Naive thymus-derived CD8-positive, alpha-beta T cell (primary cell): ENCODE results near the gene ADRA1B. TPM values are rescaled to one million over a fixed set of nuclear protein-coding genes. Genes with fewer than 3 reads are reported as not detected.

Experiments
- ATAC-seq, 2 donors: fragments of 150-1000 bp; cut with Tn5 transposase in 1 of 2; sonication (Bioruptor Pico), chemical (Tn5 transposase) in 1 of 2; 1 replicate in 1 of 2; 2 replicates in 1 of 2; pipeline ENCODE4 v1.10.0; 2021; ENCODE audit warnings: mild to moderate bottlenecking in 2 of 2, moderate library complexity in 2 of 2
- POLR2A ChIA-PET: fragments of 350-600 bp; sonication (Branson Sonifier 250); formaldehyde crosslinking; loops from one replicate; lab custom pipeline; 2021; ENCODE audit warnings: antibody characterized with exemption; lab: Charles Lee
- DNase-seq, 10 donors: peaks; one replicate each; pipeline versions ENCODE4 v3.0.0 to v3.0.0-alpha.2; 2020 to 2022
- H3K27ac Mint-ChIP-seq, 10 donors: one replicate each; pipeline ENCODE4 v1.8.0; 2020 to 2022; ENCODE audit warnings: mild to moderate bottlenecking in 10 of 10, mixed read lengths in 10 of 10, moderate library complexity in 4 of 10, inconsistent platforms in 1 of 10
- H3K27me3 Mint-ChIP-seq, 5 donors: one replicate each; pipeline ENCODE4 v1.8.0; 2021 to 2022; ENCODE audit warnings: mixed read lengths in 5 of 5
- H3K36me3 Mint-ChIP-seq, 3 donors: one replicate each; pipeline ENCODE4 v1.8.0; 2020 to 2022; ENCODE audit warnings: mixed read lengths in 3 of 3, mild to moderate bottlenecking in 2 of 3, inconsistent platforms in 1 of 3
- H3K4me1 Mint-ChIP-seq, 4 donors: one replicate each; pipeline ENCODE4 v1.8.0; 2021 to 2022; ENCODE audit warnings: mixed read lengths in 4 of 4
- H3K4me3 Mint-ChIP-seq, 10 donors: one replicate each; pipeline ENCODE4 v1.8.0; 2020 to 2022; ENCODE audit warnings: mild to moderate bottlenecking in 10 of 10, mixed read lengths in 10 of 10, moderate library complexity in 6 of 10, inconsistent platforms in 1 of 10
- H3K9me3 Mint-ChIP-seq, 9 donors: one replicate each; pipeline ENCODE4 v1.8.0; 2020 to 2022; ENCODE audit warnings: mixed read lengths in 9 of 9, mild to moderate bottlenecking in 3 of 9, inconsistent platforms in 1 of 9, moderate library complexity in 1 of 9
- polyA plus RNA-seq, 3 donors: library from polyadenylated mRNA; unstranded; fragments of 300-500 nt; fragmentation: Illumina TruSeq; gene quantifications; one replicate each; pipeline ENCODE4 v1.2.3, GENCODE V29; 2021
- total RNA-seq, 8 experiments: library from RNA in 2 of 8; stranded (reverse) in 2 of 8; gene quantifications; one replicate each; pipeline ENCODE4 v1.2.3 and lab custom pipeline; 2021 to 2026

The ADRA1B gene
- total and polyA plus RNA-seq, 5 experiments from 2014 or later, result not detected

DNA sequence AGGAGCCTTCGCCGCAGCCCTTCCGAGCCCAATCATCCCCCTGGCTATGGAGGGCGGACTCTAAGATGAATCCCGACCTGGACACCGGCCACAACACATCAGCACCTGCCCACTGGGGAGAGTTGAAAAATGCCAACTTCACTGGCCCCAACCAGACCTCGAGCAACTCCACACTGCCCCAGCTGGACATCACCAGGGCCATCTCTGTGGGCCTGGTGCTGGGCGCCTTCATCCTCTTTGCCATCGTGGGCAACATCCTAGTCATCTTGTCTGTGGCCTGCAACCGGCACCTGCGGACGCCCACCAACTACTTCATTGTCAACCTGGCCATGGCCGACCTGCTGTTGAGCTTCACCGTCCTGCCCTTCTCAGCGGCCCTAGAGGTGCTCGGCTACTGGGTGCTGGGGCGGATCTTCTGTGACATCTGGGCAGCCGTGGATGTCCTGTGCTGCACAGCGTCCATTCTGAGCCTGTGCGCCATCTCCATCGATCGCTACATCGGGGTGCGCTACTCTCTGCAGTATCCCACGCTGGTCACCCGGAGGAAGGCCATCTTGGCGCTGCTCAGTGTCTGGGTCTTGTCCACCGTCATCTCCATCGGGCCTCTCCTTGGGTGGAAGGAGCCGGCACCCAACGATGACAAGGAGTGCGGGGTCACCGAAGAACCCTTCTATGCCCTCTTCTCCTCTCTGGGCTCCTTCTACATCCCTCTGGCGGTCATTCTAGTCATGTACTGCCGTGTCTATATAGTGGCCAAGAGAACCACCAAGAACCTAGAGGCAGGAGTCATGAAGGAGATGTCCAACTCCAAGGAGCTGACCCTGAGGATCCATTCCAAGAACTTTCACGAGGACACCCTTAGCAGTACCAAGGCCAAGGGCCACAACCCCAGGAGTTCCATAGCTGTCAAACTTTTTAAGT lies 819 bp downstream of the ADRA1B start:
- DNase-seq (no peak), ATAC-seq (no peak)
- H3K4me1 Mint-ChIP-seq, result peaks cover 2 to 15% (median 11%) of the 10 kb centered on the region in 4 donors
- no peaks in the 10 kb centered on the region for H3K36me3 Mint-ChIP-seq
- H3K4me3 Mint-ChIP-seq, result peak overlapping the region; percentile 39 to 78 (median 70)
- peaks cover 43 to 80% (median 49%) of the 10 kb centered on the region in 5 donors for H3K27me3 Mint-ChIP-seq
- H3K27ac Mint-ChIP-seq, result no peak overlapping the region
- POLR2A ChIA-PET, result no interaction called here
- H3K9me3 Mint-ChIP-seq, result no peaks in the 10 kb centered on the region

DNA sequence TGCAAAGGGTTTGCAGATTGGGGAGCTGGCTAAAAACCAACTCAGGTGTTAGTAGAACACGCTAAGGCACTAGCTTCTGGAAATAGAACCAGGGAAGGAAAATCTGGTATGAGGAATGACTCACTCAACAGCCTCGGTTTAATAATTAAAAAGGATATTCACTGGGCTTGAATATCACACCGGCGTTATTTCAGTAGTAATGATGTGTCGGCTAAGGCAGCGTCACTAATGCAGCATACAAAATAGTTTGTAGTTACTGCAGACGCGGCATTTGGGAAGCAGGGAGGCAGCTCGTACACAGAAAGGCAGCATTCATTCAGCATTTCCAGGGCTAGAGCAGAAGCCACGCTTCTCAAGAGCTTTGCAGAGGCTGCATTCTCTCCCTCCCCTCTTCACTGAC lies 1.7 kb downstream of the ADRA1B start:
- peaks cover 39 to 74% (median 49%) of the 10 kb centered on the region in 5 donors for H3K27me3 Mint-ChIP-seq
- no peaks in the 10 kb centered on the region for H3K36me3 Mint-ChIP-seq
- no peak for DNase-seq
- no peak for ATAC-seq
- H3K4me1 Mint-ChIP-seq, result peaks cover 2 to 15% (median 11%) of the 10 kb centered on the region in 4 donors
- POLR2A ChIA-PET, result no interaction called here
- H3K9me3 Mint-ChIP-seq, result no peaks in the 10 kb centered on the region
- H3K4me3 Mint-ChIP-seq, result peak overlapping the region in 2 of 10 donors; percentile 11 to 52
- H3K27ac Mint-ChIP-seq, result no peak overlapping the region

DNA sequence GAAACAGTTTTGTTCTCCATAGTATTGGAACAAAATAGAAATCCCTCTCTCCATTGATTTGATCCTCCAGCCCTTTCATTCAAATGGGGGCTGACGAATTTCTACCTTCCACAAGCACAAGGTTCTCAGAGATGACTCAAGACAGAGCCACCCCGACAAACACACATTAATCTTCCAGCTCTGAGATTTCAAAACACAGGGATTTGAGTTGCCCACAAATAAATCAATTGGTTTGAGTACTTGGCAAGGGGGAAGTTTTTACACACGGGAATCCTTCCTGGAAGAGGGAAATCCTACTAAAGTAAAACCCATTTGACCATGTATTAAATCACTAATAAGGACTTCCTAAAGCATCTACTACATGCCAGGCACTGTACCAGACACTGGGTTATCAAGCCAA lies 5.4 kb downstream of the ADRA1B start:
- H3K27me3 Mint-ChIP-seq, result peaks cover 33 to 45% (median 42%) of the 10 kb centered on the region in 5 donors
- H3K27ac Mint-ChIP-seq, result no peak overlapping the region
- POLR2A ChIA-PET, result interaction anchor here (0.5 kb wide), 1 partner anchor 330 kb away, joined by 3 read pairs; no protein-coding TSS in a partner anchor
- DNase-seq (no peak), ATAC-seq (no peak)
- no peak overlapping the region for H3K4me3 Mint-ChIP-seq
- no peaks in the 10 kb centered on the region for H3K9me3 Mint-ChIP-seq
- H3K4me1 Mint-ChIP-seq, result peaks cover 2 to 8% (median 7%) of the 10 kb centered on the region in 4 donors
- H3K36me3 Mint-ChIP-seq, result no peaks in the 10 kb centered on the region

DNA sequence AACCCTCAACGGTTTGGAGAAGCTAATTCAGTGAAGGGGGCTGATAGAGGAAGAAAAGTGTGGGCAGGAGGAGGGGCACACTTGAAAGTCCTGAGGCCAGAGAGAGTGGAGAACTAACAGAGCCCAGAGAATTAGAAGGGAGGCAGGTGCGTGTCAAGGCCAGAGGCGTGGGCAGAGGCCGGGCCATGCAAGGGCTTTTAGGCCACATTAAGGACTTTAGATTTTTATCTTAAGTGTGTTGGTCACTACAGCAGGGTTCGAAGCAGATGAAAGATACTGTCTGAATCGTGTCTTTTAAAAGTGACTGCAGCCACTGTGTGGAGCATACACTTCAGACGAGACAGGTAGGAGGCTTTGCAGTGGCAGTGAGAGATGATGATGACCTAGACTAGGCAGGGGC lies 6.7 kb downstream of the ADRA1B start:
- no peak overlapping the region for H3K4me3 Mint-ChIP-seq
- H3K4me1 Mint-ChIP-seq, result no peaks in the 10 kb centered on the region
- no peak for DNase-seq
- H3K9me3 Mint-ChIP-seq, result no peaks in the 10 kb centered on the region
- ATAC-seq, result no peak
- H3K27ac Mint-ChIP-seq, result no peak overlapping the region
- POLR2A ChIA-PET, result no interaction called here
- no peaks in the 10 kb centered on the region for H3K36me3 Mint-ChIP-seq
- H3K27me3 Mint-ChIP-seq, result peaks cover 25 to 38% (median 35%) of the 10 kb centered on the region in 5 donors

DNA sequence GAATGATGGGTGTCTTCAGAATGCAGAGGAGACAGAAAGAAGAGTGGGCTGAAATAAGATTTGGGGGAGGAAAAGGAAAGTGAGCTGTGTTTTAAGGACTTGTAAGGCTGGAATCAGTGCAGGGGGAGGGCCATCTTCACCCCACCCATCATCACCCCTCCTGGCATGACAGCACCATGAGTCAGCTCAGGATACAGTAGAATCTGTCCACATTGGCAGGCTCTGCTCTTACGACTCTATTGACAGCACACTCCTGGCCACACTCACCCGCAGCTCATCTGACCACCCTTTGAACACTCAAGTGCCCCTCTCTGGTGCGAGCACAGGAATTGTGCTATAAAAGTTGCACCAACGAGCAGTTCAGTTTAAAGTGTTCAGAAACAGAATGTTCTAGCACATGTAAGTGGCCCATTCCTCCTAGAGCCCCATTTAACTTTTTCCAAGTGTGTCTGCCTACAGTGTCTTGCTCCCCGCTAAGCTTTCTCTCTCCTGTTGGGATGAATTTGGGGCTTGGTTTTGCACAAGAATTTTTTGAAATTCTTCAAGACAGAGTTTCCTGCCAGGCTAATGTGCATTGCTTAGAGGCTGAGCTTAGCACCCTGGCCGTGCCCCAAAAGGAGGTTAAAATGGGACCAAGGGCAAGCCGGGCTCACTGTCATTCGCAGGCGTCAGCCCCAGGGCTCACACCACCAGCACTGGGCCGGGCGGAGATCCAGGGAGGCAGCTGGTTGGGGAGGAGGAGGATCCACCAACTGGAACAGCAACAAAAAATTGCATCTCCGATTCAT lies 12.0 kb downstream of the ADRA1B start:
- Mint-ChIP-seq H3K27me3 (peaks cover 20 to 41% (median 33%) of the 10 kb centered on the region in 5 donors), H3K4me3 (no peak overlapping the region), H3K4me1 (peaks cover 0 to 3% (median 0%) of the 10 kb centered on the region in 4 donors), H3K9me3 (no peaks in the 10 kb centered on the region), H3K27ac (no peak overlapping the region), H3K36me3 (no peaks in the 10 kb centered on the region)
- no peak for DNase-seq
- no peak for ATAC-seq
- POLR2A ChIA-PET, result no interaction called here

DNA sequence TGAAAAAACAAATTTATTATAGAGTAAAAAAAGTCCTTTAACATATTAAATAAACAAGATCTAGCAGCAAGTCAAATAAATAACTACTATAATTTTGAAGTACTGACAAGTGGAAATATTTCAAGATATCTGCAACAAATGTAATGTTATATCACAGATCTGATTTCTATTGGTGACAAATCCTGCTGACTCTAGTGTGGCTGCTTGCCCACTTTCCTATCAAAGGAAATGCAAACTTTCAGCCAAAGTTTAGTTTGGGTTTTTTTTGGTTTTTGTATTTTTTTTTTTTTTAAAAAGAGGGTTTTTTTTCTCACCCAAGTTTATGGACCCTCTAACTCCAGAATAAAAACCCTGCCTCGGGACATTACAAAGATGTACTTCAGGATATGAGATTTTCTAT lies 12.9 kb downstream of the ADRA1B start:
- no peaks in the 10 kb centered on the region for H3K36me3 Mint-ChIP-seq
- peaks cover 20 to 49% (median 36%) of the 10 kb centered on the region in 5 donors for H3K27me3 Mint-ChIP-seq
- H3K9me3 Mint-ChIP-seq, result no peaks in the 10 kb centered on the region
- no peak for DNase-seq
- no peak for ATAC-seq
- POLR2A ChIA-PET, result no interaction called here
- no peak overlapping the region for H3K4me3 Mint-ChIP-seq
- no peak overlapping the region for H3K27ac Mint-ChIP-seq
- H3K4me1 Mint-ChIP-seq, result peaks cover 0 to 7% (median 2%) of the 10 kb centered on the region in 4 donors

DNA sequence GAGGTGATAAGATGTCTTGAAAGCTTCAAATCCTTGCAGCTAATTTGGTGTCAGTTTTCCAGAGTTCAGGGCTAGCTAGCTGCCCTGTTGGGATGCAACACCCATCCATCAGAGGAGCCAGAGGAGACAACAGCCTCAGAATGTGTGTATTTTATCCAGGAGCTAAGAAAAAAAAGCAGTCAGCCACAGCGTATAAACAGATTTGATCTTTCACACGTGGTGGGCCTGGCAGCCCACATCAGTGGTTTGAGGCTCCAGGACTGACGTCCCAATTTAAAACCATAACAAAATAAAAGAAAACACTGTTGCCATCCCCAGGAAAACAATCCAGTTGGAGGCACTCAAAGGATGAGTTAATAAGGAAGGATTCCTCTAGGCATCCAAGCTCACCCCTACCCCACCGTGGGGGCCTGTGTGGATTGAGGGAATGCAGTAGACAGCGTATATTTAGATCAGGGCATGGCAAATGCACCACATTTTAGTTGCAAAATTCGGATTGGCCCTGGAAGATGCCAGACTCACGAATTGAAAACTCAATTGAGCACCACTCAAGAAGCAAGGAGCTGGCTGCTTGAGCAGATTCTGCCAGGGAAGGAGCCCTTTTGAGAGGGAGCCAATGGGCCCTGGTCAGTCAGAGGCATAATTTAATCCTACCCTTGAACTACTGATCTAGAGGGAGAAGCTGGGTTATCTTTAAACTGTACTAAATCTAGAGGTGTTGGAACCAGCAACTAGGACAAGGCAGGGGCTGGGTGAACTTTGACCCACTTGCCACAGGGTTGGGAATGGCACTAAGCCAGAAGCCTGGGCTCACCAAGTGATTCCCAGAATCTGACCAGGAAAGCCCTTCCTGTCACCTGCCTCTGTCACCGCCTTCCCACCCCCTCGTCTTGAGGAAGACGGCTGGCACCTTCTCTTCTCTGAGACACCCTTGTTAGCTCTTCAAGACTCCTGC lies 17.5 kb downstream of the ADRA1B start:
- Mint-ChIP-seq H3K4me3 (no peak overlapping the region), H3K27me3 (peaks cover 7 to 37% (median 20%) of the 10 kb centered on the region in 5 donors), H3K4me1 (peaks cover 0 to 7% (median 2%) of the 10 kb centered on the region in 4 donors), H3K27ac (no peak overlapping the region), H3K9me3 (no peaks in the 10 kb centered on the region), H3K36me3 (no peaks in the 10 kb centered on the region)
- POLR2A ChIA-PET, result no interaction called here
- DNase-seq, result peak in 1 of 10 donors; percentile 38
- no peak for ATAC-seq

DNA sequence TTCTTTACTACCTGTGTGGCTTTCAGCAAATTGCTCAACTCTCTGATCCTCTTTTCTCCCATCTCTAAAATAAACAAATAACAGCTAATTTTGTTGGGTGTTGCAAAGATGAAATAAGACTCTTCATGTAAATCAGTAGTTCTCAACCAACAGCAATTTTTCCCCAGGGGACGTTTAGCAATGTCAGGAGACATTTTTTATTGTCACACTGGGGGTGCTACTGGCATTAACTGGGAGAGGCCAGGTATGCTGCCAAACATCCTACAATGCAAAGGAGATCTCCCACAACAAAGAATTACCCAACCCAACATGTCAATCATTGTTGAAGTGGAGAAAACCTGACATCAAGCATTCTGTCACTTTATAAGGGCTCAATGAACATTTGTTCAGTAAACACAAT lies 19.7 kb downstream of the ADRA1B start:
- no peak overlapping the region for H3K4me3 Mint-ChIP-seq
- H3K36me3 Mint-ChIP-seq, result no peaks in the 10 kb centered on the region
- H3K27ac Mint-ChIP-seq, result no peak overlapping the region

DNA sequence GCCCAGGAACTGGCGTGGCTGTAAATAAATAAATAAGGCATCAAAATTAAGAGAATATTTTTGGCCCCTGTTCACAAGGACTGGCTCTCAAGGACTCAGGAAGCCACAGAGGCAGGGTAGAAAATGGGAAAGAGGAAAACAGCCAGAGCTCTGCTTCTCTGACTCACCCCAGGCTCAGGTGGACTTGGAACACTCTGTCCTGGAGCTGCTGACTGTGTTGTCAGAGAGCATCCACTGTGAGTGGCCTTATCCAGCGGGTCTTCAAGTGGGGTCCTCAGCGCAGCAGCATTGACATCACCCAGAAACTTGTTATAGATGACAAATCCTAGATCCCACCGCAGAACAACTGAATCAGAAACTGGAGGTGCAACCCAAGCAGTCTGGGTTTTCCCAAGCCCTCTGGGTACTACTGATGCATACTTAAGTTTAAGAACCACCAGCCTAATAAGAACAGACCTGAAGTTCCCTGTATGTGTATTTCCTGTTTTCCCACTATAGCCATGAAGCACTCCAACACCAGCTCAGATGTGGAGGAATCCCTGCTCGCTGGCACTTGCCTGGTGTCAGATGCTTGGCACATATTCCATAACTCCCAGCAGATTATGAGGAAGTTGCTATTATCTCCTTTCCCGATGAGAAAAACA lies 20.5 kb downstream of the ADRA1B start:
- Mint-ChIP-seq H3K9me3 (no peaks in the 10 kb centered on the region), H3K4me1 (peaks cover 0 to 7% (median 2%) of the 10 kb centered on the region in 4 donors), H3K36me3 (no peaks in the 10 kb centered on the region), H3K27me3 (peaks cover 8 to 38% (median 15%) of the 10 kb centered on the region in 5 donors), H3K4me3 (no peak overlapping the region), H3K27ac (peak overlapping the region in 1 of 10 donors; percentile 11)
- POLR2A ChIA-PET, result no interaction called here
- no peak for ATAC-seq
- no peak for DNase-seq

More for the DNA sequence above, 19.7 kb downstream of the ADRA1B start:
- Mint-ChIP-seq H3K27me3 (peaks cover 5 to 38% (median 16%) of the 10 kb centered on the region in 5 donors), H3K9me3 (no peaks in the 10 kb centered on the region), H3K4me1 (peaks cover 0 to 7% (median 2%) of the 10 kb centered on the region in 4 donors)
- POLR2A ChIA-PET, result no interaction called here
- no peak for DNase-seq
- no peak for ATAC-seq

DNA sequence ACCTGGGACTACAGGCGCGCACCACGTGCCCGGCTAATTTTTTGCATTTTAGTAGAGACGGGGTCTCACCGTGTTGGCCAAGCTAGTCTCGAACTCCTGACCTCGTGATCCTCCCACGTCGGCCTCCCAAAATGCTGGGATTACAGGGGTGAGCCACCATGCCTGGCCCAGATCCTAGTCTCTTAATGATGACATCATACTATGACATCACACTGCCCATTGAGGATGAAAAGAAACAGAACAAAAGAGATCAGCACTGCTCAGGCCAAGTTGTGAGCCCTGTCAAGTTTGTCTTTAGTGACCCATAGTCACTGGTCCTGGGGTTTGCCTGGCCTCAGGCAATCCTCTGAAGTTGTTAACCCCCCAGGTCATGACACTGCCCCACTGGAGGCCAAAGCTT lies 21.3 kb downstream of the ADRA1B start:
- Mint-ChIP-seq H3K9me3 (no peaks in the 10 kb centered on the region), H3K4me3 (no peak overlapping the region), H3K27ac (no peak overlapping the region), H3K27me3 (peaks cover 7 to 37% (median 14%) of the 10 kb centered on the region in 5 donors), H3K36me3 (no peaks in the 10 kb centered on the region), H3K4me1 (peaks cover 0 to 7% (median 2%) of the 10 kb centered on the region in 4 donors)
- no peak for DNase-seq
- POLR2A ChIA-PET, result no interaction called here
- no peak for ATAC-seq

DNA sequence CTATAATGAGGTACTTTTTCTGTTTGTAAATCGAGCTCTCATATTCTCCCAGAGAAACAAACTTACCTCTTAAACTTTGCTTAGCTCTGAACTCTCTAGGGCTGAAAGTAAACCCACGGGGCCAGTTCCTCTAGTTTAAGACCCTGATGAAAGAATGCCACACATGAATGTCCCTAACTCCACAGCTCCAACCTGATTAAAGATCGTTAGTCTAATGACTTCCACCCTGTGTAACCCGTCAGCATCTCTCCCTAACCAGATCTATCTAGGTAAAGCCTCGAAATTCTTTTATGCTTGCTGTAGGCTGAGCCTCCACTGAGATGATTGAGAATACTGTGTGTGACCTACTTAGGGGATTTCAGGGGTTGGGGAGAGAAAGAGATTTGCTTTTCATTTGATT lies 27.0 kb downstream of the ADRA1B start:
- Mint-ChIP-seq H3K4me3 (no peak overlapping the region), H3K27me3 (peaks cover 6 to 44% (median 15%) of the 10 kb centered on the region in 5 donors), H3K36me3 (peaks cover 0 to 3% (median 0%) of the 10 kb centered on the region in 3 donors), H3K9me3 (peaks cover 0 to 3% (median 0%) of the 10 kb centered on the region in 9 donors), H3K4me1 (peaks cover 0 to 3% (median 0%) of the 10 kb centered on the region in 4 donors), H3K27ac (no peak overlapping the region)
- ATAC-seq (no peak), DNase-seq (no peak)
- POLR2A ChIA-PET, result no interaction called here
